22Rv1 (cell line): ENCODE data around the gene DPY19L2.
"Not testable (repeated sequence)": the region's sequence is repeated elsewhere in the genome, so short reads cannot be mapped to it uniquely, and the experiment has no call there.

Source experiments
- ZFX ChIP-seq: fragments of 450-650 bp; IDR thresholded peaks from 2 replicates; pipeline ENCODE4 v1.6.1; 2017; ENCODE audit warnings: antibody characterized with exemption, borderline replicate concordance
- TF ChIP-seq, protein P1 (sequence below): fragments of 450-650 bp; IDR thresholded peaks from 2 replicates; pipeline ENCODE4 v1.5.1; 2017; ENCODE audit warnings: mild to moderate bottlenecking

DNA sequence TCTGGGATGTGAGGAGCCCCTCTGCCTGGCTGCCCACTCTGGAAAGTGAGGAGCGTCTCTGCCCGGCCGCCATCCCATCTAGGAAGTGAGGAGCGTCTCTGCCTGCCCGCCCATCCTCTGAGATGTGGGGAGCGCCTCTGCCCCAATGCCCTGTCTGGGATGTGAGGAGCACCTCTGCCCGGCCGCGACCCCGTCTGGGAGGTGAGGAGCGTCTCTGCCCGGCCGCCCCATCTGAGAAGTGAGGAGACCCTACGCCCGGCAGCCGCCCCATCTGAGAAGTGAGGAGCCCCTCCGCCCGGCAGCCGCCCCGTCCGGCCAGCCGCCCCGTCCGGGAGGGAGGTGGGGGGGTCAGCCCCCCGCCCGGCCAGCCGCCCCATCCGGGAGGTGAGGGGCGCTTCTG lies 18.3 kb upstream of the DPY19L2 start:
- TF ChIP-seq, protein P1, sequence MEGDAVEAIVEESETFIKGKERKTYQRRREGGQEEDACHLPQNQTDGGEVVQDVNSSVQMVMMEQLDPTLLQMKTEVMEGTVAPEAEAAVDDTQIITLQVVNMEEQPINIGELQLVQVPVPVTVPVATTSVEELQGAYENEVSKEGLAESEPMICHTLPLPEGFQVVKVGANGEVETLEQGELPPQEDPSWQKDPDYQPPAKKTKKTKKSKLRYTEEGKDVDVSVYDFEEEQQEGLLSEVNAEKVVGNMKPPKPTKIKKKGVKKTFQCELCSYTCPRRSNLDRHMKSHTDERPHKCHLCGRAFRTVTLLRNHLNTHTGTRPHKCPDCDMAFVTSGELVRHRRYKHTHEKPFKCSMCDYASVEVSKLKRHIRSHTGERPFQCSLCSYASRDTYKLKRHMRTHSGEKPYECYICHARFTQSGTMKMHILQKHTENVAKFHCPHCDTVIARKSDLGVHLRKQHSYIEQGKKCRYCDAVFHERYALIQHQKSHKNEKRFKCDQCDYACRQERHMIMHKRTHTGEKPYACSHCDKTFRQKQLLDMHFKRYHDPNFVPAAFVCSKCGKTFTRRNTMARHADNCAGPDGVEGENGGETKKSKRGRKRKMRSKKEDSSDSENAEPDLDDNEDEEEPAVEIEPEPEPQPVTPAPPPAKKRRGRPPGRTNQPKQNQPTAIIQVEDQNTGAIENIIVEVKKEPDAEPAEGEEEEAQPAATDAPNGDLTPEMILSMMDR = not testable (repeated sequence)
- not testable (repeated sequence) for TF ChIP-seq ZFX
